Measurements from ENCODE around the gene HEATR5A.

The HEATR5A gene

DNA sequence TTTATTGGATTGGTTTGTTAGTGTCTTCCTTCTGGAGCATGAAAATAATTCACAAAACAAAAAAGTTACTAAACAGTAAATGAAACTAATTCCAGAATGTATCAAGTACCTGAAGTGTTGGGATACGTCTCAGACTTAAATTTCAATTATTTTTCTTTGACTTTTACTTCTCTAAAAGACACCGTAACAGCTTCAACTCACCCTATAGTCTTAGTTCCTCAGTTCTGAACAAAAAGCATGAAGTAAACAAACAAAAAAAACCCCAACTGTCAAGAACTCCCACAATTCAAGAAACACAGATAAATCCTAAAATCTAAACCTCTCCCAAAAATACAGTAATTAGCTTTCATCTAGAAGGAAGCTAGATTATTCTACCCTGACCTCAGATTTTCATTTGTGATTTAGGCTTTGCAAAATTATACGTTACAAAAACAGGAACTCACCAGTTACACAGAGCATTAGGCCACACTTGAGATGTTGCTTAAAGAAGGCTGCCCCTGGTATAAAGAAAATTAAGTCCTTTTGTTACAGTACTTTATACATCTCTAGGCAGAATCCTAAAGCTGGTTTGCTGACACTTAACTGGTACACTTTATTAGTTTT lies 10.2 kb downstream of the HEATR5A start:
- TF ChIP-seq, protein P1, sequence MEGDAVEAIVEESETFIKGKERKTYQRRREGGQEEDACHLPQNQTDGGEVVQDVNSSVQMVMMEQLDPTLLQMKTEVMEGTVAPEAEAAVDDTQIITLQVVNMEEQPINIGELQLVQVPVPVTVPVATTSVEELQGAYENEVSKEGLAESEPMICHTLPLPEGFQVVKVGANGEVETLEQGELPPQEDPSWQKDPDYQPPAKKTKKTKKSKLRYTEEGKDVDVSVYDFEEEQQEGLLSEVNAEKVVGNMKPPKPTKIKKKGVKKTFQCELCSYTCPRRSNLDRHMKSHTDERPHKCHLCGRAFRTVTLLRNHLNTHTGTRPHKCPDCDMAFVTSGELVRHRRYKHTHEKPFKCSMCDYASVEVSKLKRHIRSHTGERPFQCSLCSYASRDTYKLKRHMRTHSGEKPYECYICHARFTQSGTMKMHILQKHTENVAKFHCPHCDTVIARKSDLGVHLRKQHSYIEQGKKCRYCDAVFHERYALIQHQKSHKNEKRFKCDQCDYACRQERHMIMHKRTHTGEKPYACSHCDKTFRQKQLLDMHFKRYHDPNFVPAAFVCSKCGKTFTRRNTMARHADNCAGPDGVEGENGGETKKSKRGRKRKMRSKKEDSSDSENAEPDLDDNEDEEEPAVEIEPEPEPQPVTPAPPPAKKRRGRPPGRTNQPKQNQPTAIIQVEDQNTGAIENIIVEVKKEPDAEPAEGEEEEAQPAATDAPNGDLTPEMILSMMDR (IDR thresholded peaks at IDR 0.05; ENCODE audit: low read depth, low read length): no peak
- no peak for TF ChIP-seq EZH2phosphoT487 (IDR thresholded peaks at IDR 0.05; ENCODE audit: low read depth)
- H3K4me1 ChIP-seq (ENCODE audit: low read length): peaks cover 10% of the 10 kb centered on the region
- H3K9me3 ChIP-seq (ENCODE audit: insufficient read depth, low read length): no peaks in the 10 kb centered on the region
- peak overlapping the region; percentile 24; the same call in 1 of the 2 replicates for H3K9ac ChIP-seq (ENCODE audit: low read length)
- H2AFZ ChIP-seq (ENCODE audit: low read depth, low read length): peak overlapping the region; percentile 79
- H4K20me1 ChIP-seq (ENCODE audit: insufficient read depth, low read length): no peaks in the 10 kb centered on the region
- no peaks in the 10 kb centered on the region for H3K36me3 ChIP-seq (replicated peaks; ENCODE audit: low read depth, low read length)
- H3K27ac ChIP-seq (ENCODE audit: low read length): peak overlapping the region; percentile 7; the same call in 1 of the 2 replicates
- no peaks in the 10 kb centered on the region for H3K27me3 ChIP-seq (ENCODE audit: low read depth, low read length)
- no peaks in the 10 kb centered on the region for H3K79me2 ChIP-seq (ENCODE audit: low read length)
- peak overlapping the region; percentile 65 for H3K4me2 ChIP-seq (ENCODE audit: low read length)
- peak overlapping the region; percentile 35; the same call in 1 of the 2 replicates for H3K4me3 ChIP-seq (ENCODE audit: low read length)

GRCh38 chr14:31408421-31408820 lies 11.9 kb downstream of the HEATR5A start:
- H3K27ac ChIP-seq (ENCODE audit: low read length): no peak overlapping the region
- H3K9ac ChIP-seq (ENCODE audit: low read length): no peak overlapping the region
- H3K9me3 ChIP-seq (ENCODE audit: insufficient read depth, low read length): no peaks in the 10 kb centered on the region
- no peak overlapping the region for H3K4me2 ChIP-seq (ENCODE audit: low read length)
- H3K4me1 ChIP-seq (ENCODE audit: low read length): peaks cover 10% of the 10 kb centered on the region
- no peaks in the 10 kb centered on the region for H3K79me2 ChIP-seq (ENCODE audit: low read length)
- no peak overlapping the region for H3K4me3 ChIP-seq (ENCODE audit: low read length)
- H2AFZ ChIP-seq (ENCODE audit: low read depth, low read length): no peak overlapping the region
- H4K20me1 ChIP-seq (ENCODE audit: insufficient read depth, low read length): no peaks in the 10 kb centered on the region
- no peaks in the 10 kb centered on the region for H3K27me3 ChIP-seq (ENCODE audit: low read depth, low read length)
- TF ChIP-seq, protein P1 (IDR thresholded peaks at IDR 0.05; ENCODE audit: low read depth, low read length): no peak
- no peak for TF ChIP-seq EZH2phosphoT487 (IDR thresholded peaks at IDR 0.05; ENCODE audit: low read depth)
- H3K36me3 ChIP-seq (replicated peaks; ENCODE audit: low read depth, low read length): no peaks in the 10 kb centered on the region

GRCh38 chr14:31405599-31406232 lies 14.6 kb downstream of the HEATR5A start:
- no peaks in the 10 kb centered on the region for H4K20me1 ChIP-seq (ENCODE audit: insufficient read depth, low read length)
- H3K4me1 ChIP-seq (ENCODE audit: low read length): peaks cover 10% of the 10 kb centered on the region
- H3K4me3 ChIP-seq (ENCODE audit: low read length): no peak overlapping the region
- no peak overlapping the region for H3K4me2 ChIP-seq (ENCODE audit: low read length)
- no peak overlapping the region for H3K27ac ChIP-seq (ENCODE audit: low read length)
- no peak overlapping the region for H2AFZ ChIP-seq (ENCODE audit: low read depth, low read length)
- TF ChIP-seq, protein P1 (IDR thresholded peaks at IDR 0.05; ENCODE audit: low read depth, low read length): no peak
- TF ChIP-seq EZH2phosphoT487 (IDR thresholded peaks at IDR 0.05; ENCODE audit: low read depth): no peak
- H3K27me3 ChIP-seq (ENCODE audit: low read depth, low read length): no peaks in the 10 kb centered on the region
- no peaks in the 10 kb centered on the region for H3K9me3 ChIP-seq (ENCODE audit: insufficient read depth, low read length)
- no peaks in the 10 kb centered on the region for H3K36me3 ChIP-seq (replicated peaks; ENCODE audit: low read depth, low read length)
- no peaks in the 10 kb centered on the region for H3K79me2 ChIP-seq (ENCODE audit: low read length)
- H3K9ac ChIP-seq (ENCODE audit: low read length): no peak overlapping the region

- Histone ChIP-seq H3K4me2 (ENCODE audit: low read length) (no peak overlapping the region), H3K36me3 (replicated peaks; ENCODE audit: low read depth, low read length) (no peaks in the 10 kb centered on the region), H2AFZ (ENCODE audit: low read depth, low read length) (no peak overlapping the region), H3K9ac (ENCODE audit: low read length) (no peak overlapping the region), H3K27me3 (ENCODE audit: low read depth, low read length) (no peaks in the 10 kb centered on the region), H3K79me2 (ENCODE audit: low read length) (no peaks in the 10 kb centered on the region), H3K9me3 (ENCODE audit: insufficient read depth, low read length) (no peaks in the 10 kb centered on the region), H3K4me3 (ENCODE audit: low read length) (no peak overlapping the region), H3K4me1 (ENCODE audit: low read length) (peaks cover 4% of the 10 kb centered on the region), H3K27ac (ENCODE audit: low read length) (no peak overlapping the region), H4K20me1 (ENCODE audit: insufficient read depth, low read length) (no peaks in the 10 kb centered on the region)
- TF ChIP-seq EZH2phosphoT487 (IDR thresholded peaks at IDR 0.05; ENCODE audit: low read depth): no peak
- TF ChIP-seq, protein P1 (IDR thresholded peaks at IDR 0.05; ENCODE audit: low read depth, low read length): no peak
Measured at GRCh38 chr14:31405106-31405505, 15.2 kb downstream of the HEATR5A start.

All from OCI-LY3 (cell line).